HepG2 (cell line): ENCODE data around the gene TYRP1. TPM values are rescaled to one million over a fixed set of nuclear protein-coding genes. Genes with fewer than 3 reads are reported as not detected.

ENCODE experiments used
- ATAC-seq: fragments of 200-7000 bp; cut with Tn5 transposase; 3 replicates; pipeline ENCODE4 v1.9.1; 2020; ENCODE audit warnings: mild to moderate bottlenecking, moderate library complexity
- BruUV-seq: library from RNA; stranded (reverse); fragments of 400-500 nt; replicated peaks from 2 replicates; lab custom pipeline; 2021; lab: Mats Ljungman, UMichigan
- CTCF ChIA-PET: fragments of 300-600 bp; formaldehyde crosslinking; extraction: SDS; loops from one replicate; lab custom pipeline; 2021; ENCODE audit warnings: low total read pairs, inconsistent platforms, low intra/inter-chr PET ratio; lab: Yijun Ruan, JAX
- POLR2A ChIA-PET: fragments of 350-600 bp; sonication (Branson Sonifier 250); formaldehyde crosslinking; loops from one replicate; lab custom pipeline; 2020; ENCODE audit warnings: antibody characterized with exemption, inconsistent platforms; lab: Yijun Ruan, JAX
- DNase-seq: peaks from one replicate; pipeline ENCODE4 v3.0.0-alpha.2; 2015; ENCODE audit warnings: low spot score
- FAIRE-seq: peaks from 3 replicates; lab custom pipeline; 2011; peaks lifted over from hg19 to GRCh38; lab: Jason Lieb, UNC
- H2AFZ ChIP-seq: one replicate; pipeline ENCODE4 v1.6.1; 2011; ENCODE audit warnings: low read length, inconsistent platforms
- H3K27ac ChIP-seq: fragments of 300-600 bp; 3 replicates; pipeline ENCODE4 v1.8.0; 2011; ENCODE audit warnings: mixed run types, mild to moderate bottlenecking, mixed read lengths, low read length, inconsistent platforms; ENCODE audit not compliant: insufficient read depth; ENCODE audit errors: extremely low read length
- H3K27me3 ChIP-seq, 2 experiments: fragments of 200-600 bp in 1 of 2; 2 replicates in 1 of 2; 3 replicates in 1 of 2; pipeline versions ENCODE4 v1.6.0 to v1.8.0; 2011; ENCODE audit warnings: low read length in 2 of 2, mild to moderate bottlenecking in 2 of 2, moderate library complexity in 2 of 2, inconsistent platforms in 1 of 2; ENCODE audit not compliant: insufficient read depth in 2 of 2, control insufficient read depth in 1 of 2
- H3K36me3 ChIP-seq, 2 experiments: fragments of 200-600 bp in 1 of 2; replicated peaks in 1 of 2; 2 replicates in 1 of 2; 3 replicates in 1 of 2; pipeline versions ENCODE4 v1.5.1 to v1.8.0; 2011; ENCODE audit warnings: low read length in 2 of 2, inconsistent platforms in 1 of 2; ENCODE audit not compliant: insufficient read depth in 2 of 2, control insufficient read depth in 1 of 2
- H3K4me1 ChIP-seq: 2 replicates; pipeline ENCODE4 v1.5.1; 2012; ENCODE audit warnings: low read length, inconsistent platforms; ENCODE audit not compliant: insufficient read depth
- H3K4me2 ChIP-seq: 2 replicates; pipeline ENCODE4 v1.6.0; 2011; ENCODE audit warnings: low read depth, low read length, inconsistent platforms
- H3K4me3 ChIP-seq, 3 experiments: fragments of 200-600 bp in 1 of 3; sonication (generic), shearing (Covaris generic) in 1 of 3; replicated peaks in 1 of 3; 2 replicates each; pipeline ENCODE4 v1.5.1; 2011 to 2016; ENCODE audit warnings: low read length in 3 of 3, inconsistent platforms in 2 of 3, low read depth in 2 of 3, mild to moderate bottlenecking in 2 of 3, control low read depth in 1 of 3, mixed read lengths in 1 of 3; ENCODE audit not compliant: insufficient read depth in 1 of 3
- H3K79me2 ChIP-seq: one replicate; pipeline ENCODE4 v1.6.1; 2011; ENCODE audit warnings: low read length, inconsistent platforms; ENCODE audit not compliant: insufficient read depth
- H3K9ac ChIP-seq: 2 replicates; pipeline ENCODE4 v1.6.0; 2011; ENCODE audit warnings: mild to moderate bottlenecking, low read depth, low read length, inconsistent platforms; ENCODE audit not compliant: insufficient read depth
- H3K9me3 ChIP-seq: 2 replicates; pipeline ENCODE4 v1.5.1; 2012; ENCODE audit warnings: mild to moderate bottlenecking, low read length
- H4K20me1 ChIP-seq: 2 replicates; pipeline ENCODE4 v1.6.0; 2011; ENCODE audit warnings: inconsistent platforms, mild to moderate bottlenecking, low read length, moderate library complexity; ENCODE audit not compliant: insufficient read depth
- AHDC1 ChIP-seq: sonication (generic); formaldehyde crosslinking; IDR thresholded peaks from 2 replicates; pipeline ENCODE4 v1.5.1; 2020; ENCODE audit warnings: mild to moderate bottlenecking, missing genetic modification reagents, borderline replicate concordance
- HBP1 ChIP-seq: IDR thresholded peaks from 2 replicates; pipeline ENCODE4 v1.6.1; 2016; ENCODE audit warnings: low read depth, control low read depth
- HOXA3 ChIP-seq: sonication (generic); formaldehyde crosslinking; IDR thresholded peaks from 2 replicates; pipeline ENCODE4 v1.5.0; 2020; ENCODE audit warnings: missing genetic modification reagents
- MEIS1 ChIP-seq: sonication (generic); formaldehyde crosslinking; IDR thresholded peaks from 2 replicates; pipeline ENCODE4 v1.9.0; 2021; ENCODE audit warnings: mild to moderate bottlenecking, missing genetic modification reagents, moderate library complexity, borderline replicate concordance
- SRF ChIP-seq: IDR thresholded peaks from 2 replicates; pipeline ENCODE4 v1.6.1; 2011; ENCODE audit warnings: mild to moderate bottlenecking, low read depth, low read length, moderate library complexity
- ZNF30 ChIP-seq: sonication (generic); formaldehyde crosslinking; IDR thresholded peaks from 2 replicates; pipeline ENCODE4 v1.5.0; 2020; ENCODE audit warnings: mild to moderate bottlenecking, missing genetic modification reagents
- ZNF800 ChIP-seq: sonication (generic); formaldehyde crosslinking; IDR thresholded peaks from 2 replicates; pipeline ENCODE4 v1.4.0; 2020; ENCODE audit warnings: missing genetic modification reagents
- in situ Hi-C: cut with HindIII; loops from 2 replicates; pipeline ENCODE4 v1.10.0; 2017; ENCODE audit warnings: low pct_unique_long_range_greater_than_20kb; ENCODE audit not compliant: extremely low pct_ligation_motif_present
- intact Hi-C: fragments of 100-400 bp; cut with micrococcal nuclease; formaldehyde crosslinking; loops from one replicate; pipeline ENCODE4 v1.10.0; 2022; ENCODE audit not compliant: unreplicated experiment
- polyA plus RNA-seq, 8 experiments: library from polyadenylated mRNA; depleted of rRNA in 3 of 8; stranded (reverse) in 7 of 8; unstranded in 1 of 8; fragments of >200 nt; fragmentation: Illumina TruSeq in 4 of 8; extraction: Trizol in 4 of 8; gene quantifications; 2 replicates each; pipeline versions ENCODE4 v1.2.1 to v1.2.3, GENCODE V29; 2011 to 2016; ENCODE audit warnings: low read depth in 4 of 8, missing spikeins in 1 of 8, mixed read lengths in 1 of 8; ENCODE audit not compliant: insufficient read depth in 1 of 8
- total RNA-seq, 5 experiments: library from RNA; depleted of rRNA; stranded (reverse); fragments of >200 nt; fragmentation: Illumina TruSeq; extraction: Trizol; gene quantifications; 2 replicates each; pipeline ENCODE4 v1.2.3, GENCODE V29; 2016; ENCODE audit warnings: low read depth in 1 of 5

TYRP1 gene
- total and polyA plus RNA-seq, 2 of the 13 experiments (the other 11 are each of a cell fraction or from before 2014, with no cell fraction given): 0.04 TPM; not detected in 1

GRCh38 chr9:12680757-12681156 is 12.4 kb upstream of the TYRP1 start (continued):
- TF ChIP-seq AHDC1 (CRISPR knock-in tag) (no peak), SRF (no peak)

- intact Hi-C loops: no loop called here
- no peak overlapping the region for H3K27ac ChIP-seq
- H3K27me3 ChIP-seq: no peaks in the 10 kb centered on the region
- H2AFZ ChIP-seq: no peak overlapping the region
- no TSS peak for BruUV-seq
- H3K4me3 ChIP-seq: no peak overlapping the region
- no peaks in the 10 kb centered on the region for H4K20me1 ChIP-seq
- H3K79me2 ChIP-seq: no peaks in the 10 kb centered on the region
- ChIA-PET CTCF (no interaction called here), POLR2A (no interaction called here)
- H3K36me3 ChIP-seq: no peaks in the 10 kb centered on the region
- no peaks in the 10 kb centered on the region for H3K9me3 ChIP-seq
- ATAC-seq: no peak
- H3K4me1 ChIP-seq: no peaks in the 10 kb centered on the region
- H3K9ac ChIP-seq: no peak overlapping the region
- in situ Hi-C loops: no loop called here
- no peak for FAIRE-seq
- no peak overlapping the region for H3K4me2 ChIP-seq
- no peak for DNase-seq
- TF ChIP-seq AHDC1 (CRISPR knock-in tag) (no peak), MEIS1 (CRISPR knock-in tag) (no peak), ZNF30 (CRISPR knock-in tag) (no peak), HOXA3 (CRISPR knock-in tag) (no peak), ZNF800 (no peak), HBP1 (CRISPR knock-in tag) (no peak)
Observed at GRCh38 chr9:12681620-12682019, 11.6 kb upstream of the TYRP1 start.
